COLO829 (cell line): Measurements from ENCODE around the gene FCF1.

ENCODE experiments used
- DNase-seq: peaks from one replicate; pipeline ENCODE4 v3.0.0; 2012; ENCODE audit warnings: low spot score

The FCF1 gene

GRCh38 chr14:74765721-74766120, 52.8 kb downstream of the FCF1 start:
- no peak for DNase-seq

GRCh38 chr14:74771399-74771798, 58.5 kb downstream of the FCF1 start:
- DNase-seq: no peak

- DNase-seq: no peak
Measured at GRCh38 chr14:74784634-74785033, 71.7 kb downstream of the FCF1 start.

- DNase-seq: no peak
Measured at GRCh38 chr14:74785056-74785613, 72.2 kb downstream of the FCF1 start.

GRCh38 chr14:74786796-74787315, 73.9 kb downstream of the FCF1 start:
- DNase-seq: no peak
